ENCODE data around the gene OR2T6.
"Not testable (repeated sequence)": the region's sequence is repeated elsewhere in the genome, so short reads cannot be mapped to it uniquely, and the experiment has no call there.

The OR2T6 gene

GRCh38 chr1:248375446-248375845 lies at the start of gene OR2T6:
TSS of gene OR2T6 (plus strand) at chr1:248375746. CDS start at chr1:248387609, 11,863 bp downstream.
- no peak for DNase-seq

- no peak for DNase-seq
Observed at GRCh38 chr1:248343451-248343850, 32.1 kb upstream of the OR2T6 start.

- DNase-seq = no peak
Observed at GRCh38 chr1:248348475-248348874, 27.1 kb upstream of the OR2T6 start, which contains the start of gene OR14C36. TSS of gene OR14C36 (plus strand) at chr1:248348775. CDS start at chr1:248348775, 0 bp downstream.

- no peak for DNase-seq
Observed at GRCh38 chr1:248359415-248359814, 16.1 kb upstream of the OR2T6 start.

- DNase-seq = no peak
Observed at GRCh38 chr1:248361121-248361715, 14.3 kb upstream of the OR2T6 start, which contains the start of gene OR2T4. TSS of gene OR2T4 (plus strand) at chr1:248361665. CDS start at chr1:248361665, 0 bp downstream.

- DNase-seq = no peak
Observed at GRCh38 chr1:248366609-248367008, 8.9 kb upstream of the OR2T6 start.

GRCh38 chr1:248372394-248372793 lies 3.2 kb upstream of the OR2T6 start:
- DNase-seq = no peak

GRCh38 chr1:248373761-248374160 lies 1.8 kb upstream of the OR2T6 start:
- DNase-seq = no peak

GRCh38 chr1:248376916-248377315 lies 1.4 kb downstream of the OR2T6 start:
- DNase-seq = no peak

- no peak for DNase-seq
Observed at GRCh38 chr1:248380854-248381253, 5.3 kb downstream of the OR2T6 start.

- DNase-seq = no peak
Observed at GRCh38 chr1:248388426-248388825, 12.9 kb downstream of the OR2T6 start.

GRCh38 chr1:248393050-248393449 lies 17.5 kb downstream of the OR2T6 start:
- no peak for DNase-seq

GRCh38 chr1:248402748-248403147 lies 27.2 kb downstream of the OR2T6 start, which contains the start of gene OR2T1:
TSS of gene OR2T1 (plus strand) at chr1:248403048. CDS start at chr1:248406148, 3,100 bp downstream.
- DNase-seq = no peak

- no peak for DNase-seq
Observed at GRCh38 chr1:248404024-248404423, 28.5 kb downstream of the OR2T6 start.

- no peak for DNase-seq
Observed at GRCh38 chr1:248406721-248407692, 31.5 kb downstream of the OR2T6 start.

- no peak for DNase-seq
Observed at GRCh38 chr1:248416226-248416625, 40.7 kb downstream of the OR2T6 start.

GRCh38 chr1:248417854-248418253 lies 42.3 kb downstream of the OR2T6 start:
- no peak for DNase-seq

GRCh38 chr1:248421384-248421783 lies 45.8 kb downstream of the OR2T6 start:
- no peak for DNase-seq

- DNase-seq = not testable (repeated sequence)
Observed at GRCh38 chr1:248427526-248428191, 52.1 kb downstream of the OR2T6 start.

GRCh38 chr1:248428192-248428533 lies 52.6 kb downstream of the OR2T6 start:
- DNase-seq = not testable (repeated sequence)

- DNase-seq = not testable (repeated sequence)
Observed at GRCh38 chr1:248431683-248432082, 56.1 kb downstream of the OR2T6 start.

GRCh38 chr1:248432201-248432600 lies 56.7 kb downstream of the OR2T6 start:
- not testable (repeated sequence) for DNase-seq

- DNase-seq = not testable (repeated sequence)
Observed at GRCh38 chr1:248433811-248434415, 58.4 kb downstream of the OR2T6 start.

Data from DMS79 treated with DMSO at 0.1 percent for 48 hours (cell line).